Smooth muscle cell (in vitro differentiated cells): Measurements from ENCODE around the gene SLC35B2. TPM values are rescaled to one million over a fixed set of nuclear protein-coding genes. Genes with fewer than 3 reads are reported as not detected.

Experiments used
- DNase-seq: peaks from one replicate; lab custom pipeline; 2025; ENCODE audit not compliant: unreplicated experiment; lab: John Stamatoyannopoulos, UW
- H2AFZ ChIP-seq: fragments of 200-600 bp; sonication (generic); 2 replicates; pipeline ENCODE4 v1.6.0; 2016; ENCODE audit warnings: antibody characterized with exemption, low read depth, mild to moderate bottlenecking
- H3F3A ChIP-seq: fragments of 200-600 bp; sonication (generic); 2 replicates; pipeline ENCODE4 v1.6.0; 2017; ENCODE audit warnings: antibody characterized with exemption, low read depth
- H3K27ac ChIP-seq: fragments of 200-600 bp; sonication (generic); 2 replicates; pipeline ENCODE4 v1.5.1; 2016; ENCODE audit warnings: low read depth, mild to moderate bottlenecking
- H3K27me3 ChIP-seq: fragments of 200-600 bp; sonication (generic); 2 replicates; pipeline ENCODE4 v1.6.1; 2016; ENCODE audit warnings: low read depth, mild to moderate bottlenecking
- H3K36me3 ChIP-seq: fragments of 200-600 bp; sonication (generic); 2 replicates; pipeline ENCODE4 v1.5.1; 2016; ENCODE audit warnings: low read depth
- H3K4me1 ChIP-seq: fragments of 200-600 bp; sonication (generic); 2 replicates; pipeline ENCODE4 v1.5.1; 2016; ENCODE audit warnings: low read depth
- H3K4me2 ChIP-seq: fragments of 200-600 bp; sonication (generic); 2 replicates; pipeline ENCODE4 v1.6.0; 2016; ENCODE audit warnings: mild to moderate bottlenecking
- H3K4me3 ChIP-seq: fragments of 200-600 bp; sonication (generic); 2 replicates; pipeline ENCODE4 v1.5.1; 2016; ENCODE audit warnings: mild to moderate bottlenecking
- H3K79me2 ChIP-seq: fragments of 200-600 bp; sonication (generic); 2 replicates; pipeline ENCODE4 v1.6.0; 2016; ENCODE audit warnings: low read depth, mild to moderate bottlenecking
- H3K9ac ChIP-seq: fragments of 200-600 bp; sonication (generic); 2 replicates; pipeline ENCODE4 v1.6.0; 2016; ENCODE audit warnings: low read depth
- H3K9me3 ChIP-seq: fragments of 200-600 bp; sonication (generic); replicated peaks from 2 replicates; pipeline ENCODE4 v1.5.1; 2016; ENCODE audit warnings: low read depth
- H4K20me1 ChIP-seq: fragments of 200-600 bp; sonication (generic); 2 replicates; pipeline ENCODE4 v1.6.0; 2016; ENCODE audit warnings: low read depth
- CTCF ChIP-seq: fragments of 200-600 bp; sonication (generic); IDR thresholded peaks from 2 replicates; pipeline ENCODE4 v1.5.1; 2017; ENCODE audit warnings: borderline replicate concordance, mild to moderate bottlenecking, antibody characterized with exemption; ENCODE audit not compliant: insufficient read depth, poor library complexity, severe bottlenecking
- WGBS: methylation state at CpG from one replicate; pipeline ENCODE4 v1.1.7; 2016; ENCODE audit warnings: low lambda C conversion rate; 5-methylcytosine and 5-hydroxymethylcytosine counted together
- polyA plus RNA-seq: library from polyadenylated mRNA; unstranded; fragments of >200 nt; fragmentation: Nextera tagmentation; extraction: Ambion mirVana; gene quantifications from 2 replicates; pipeline ENCODE4 v1.2.1, GENCODE V29; 2016
- total RNA-seq: library from RNA; depleted of rRNA; stranded (reverse); fragments of >200 nt; gene quantifications from 2 replicates; pipeline ENCODE4 v1.2.3, GENCODE V29; 2014

SLC35B2 gene
- total and polyA plus RNA-seq, 2 experiments from 2014 or later = 68.6 to 112 TPM

- no peak for TF ChIP-seq CTCF
- WGBS = 97% methylated on average over 14 of the region's 14 CpGs
- no peaks in the 10 kb centered on the region for H4K20me1 ChIP-seq
- peaks cover 22% of the 10 kb centered on the region for H3K27me3 ChIP-seq
- no peaks in the 10 kb centered on the region for H3K36me3 ChIP-seq
- no peaks in the 10 kb centered on the region for H3K79me2 ChIP-seq
- no peak overlapping the region for H3K4me2 ChIP-seq
- peaks cover 4% of the 10 kb centered on the region for H3K4me1 ChIP-seq
- no peaks in the 10 kb centered on the region for H3K9me3 ChIP-seq
- no peak overlapping the region for H2AFZ ChIP-seq
- no peaks in the 10 kb centered on the region for H3F3A ChIP-seq
- no peak overlapping the region for H3K9ac ChIP-seq
- no peak for DNase-seq
- H3K27ac ChIP-seq = no peak overlapping the region
- H3K4me3 ChIP-seq = no peak overlapping the region
Observed at GRCh38 chr6:44301782-44302564, 44.6 kb upstream of the SLC35B2 start.

- no peak for TF ChIP-seq CTCF
- no peak overlapping the region for H3K4me2 ChIP-seq
- WGBS = over 99% methylated on average over 8 of the region's 8 CpGs
Observed at GRCh38 chr6:44301106-44301505, 43.8 kb upstream of the SLC35B2 start.

GRCh38 chr6:44300292-44300823 lies 43.0 kb upstream of the SLC35B2 start:
- Histone ChIP-seq H3K27me3 (peaks cover 38% of the 10 kb centered on the region), H3K4me2 (no peak overlapping the region), H3K36me3 (no peaks in the 10 kb centered on the region), H4K20me1 (no peaks in the 10 kb centered on the region), H3K4me1 (peaks cover 4% of the 10 kb centered on the region), H3K4me3 (no peak overlapping the region), H3K9me3 (no peaks in the 10 kb centered on the region), H3K9ac (no peak overlapping the region), H2AFZ (no peak overlapping the region), H3K79me2 (no peaks in the 10 kb centered on the region), H3K27ac (no peak overlapping the region), H3F3A (no peaks in the 10 kb centered on the region)
- TF ChIP-seq CTCF = no peak
- WGBS = 85% methylated on average over 7 of the region's 7 CpGs
- no peak for DNase-seq

More at GRCh38 chr6:44301106-44301505, 43.8 kb upstream of the SLC35B2 start:
- H3K9me3 ChIP-seq = no peaks in the 10 kb centered on the region
- H3K9ac ChIP-seq = no peak overlapping the region
- H3K36me3 ChIP-seq = no peaks in the 10 kb centered on the region
- peaks cover 4% of the 10 kb centered on the region for H3K4me1 ChIP-seq
- H3K79me2 ChIP-seq = no peaks in the 10 kb centered on the region
- no peaks in the 10 kb centered on the region for H3F3A ChIP-seq
- no peak overlapping the region for H2AFZ ChIP-seq
- no peak overlapping the region for H3K27ac ChIP-seq
- peaks cover 30% of the 10 kb centered on the region for H3K27me3 ChIP-seq
- no peak overlapping the region for H3K4me3 ChIP-seq
- no peak for DNase-seq
- H4K20me1 ChIP-seq = no peaks in the 10 kb centered on the region

GRCh38 chr6:44298864-44299263 lies 41.5 kb upstream of the SLC35B2 start:
- Histone ChIP-seq H3K9me3 (no peaks in the 10 kb centered on the region), H3K27me3 (peaks cover 52% of the 10 kb centered on the region), H3K4me1 (peaks cover 4% of the 10 kb centered on the region), H3K79me2 (no peaks in the 10 kb centered on the region), H3K27ac (no peak overlapping the region), H3F3A (no peaks in the 10 kb centered on the region), H4K20me1 (no peaks in the 10 kb centered on the region), H2AFZ (no peak overlapping the region), H3K9ac (no peak overlapping the region), H3K36me3 (no peaks in the 10 kb centered on the region), H3K4me3 (no peak overlapping the region), H3K4me2 (no peak overlapping the region)
- WGBS = 82% methylated on average over 3 of the region's 3 CpGs
- no peak for TF ChIP-seq CTCF
- no peak for DNase-seq
